ENCODE results near the gene PIGQ.

Gene PIGQ

GRCh38 chr16:557463-558297, 12.1 kb upstream of the PIGQ start:
- H3K4me3 ChIP-seq (ENCODE audit: low read depth, low read length), result no peak overlapping the region
- no peak for DNase-seq (ENCODE audit: low read depth)
- TF ChIP-seq CTCF (IDR thresholded peaks at IDR 0.05; ENCODE audit: insufficient read depth, low read depth, low read length, missing control alignments), result no peak

GRCh38 chr16:558298-559020, 11.3 kb upstream of the PIGQ start:
- TF ChIP-seq CTCF (IDR thresholded peaks at IDR 0.05; ENCODE audit: insufficient read depth, low read depth, low read length, missing control alignments), result no peak

GRCh38 chr16:559021-559380, 10.8 kb upstream of the PIGQ start:
- H3K4me3 ChIP-seq (ENCODE audit: low read depth, low read length), result no peak overlapping the region
- TF ChIP-seq CTCF (IDR thresholded peaks at IDR 0.05; ENCODE audit: insufficient read depth, low read depth, low read length, missing control alignments), result no peak
- no peak for DNase-seq (ENCODE audit: low read depth)

More at GRCh38 chr16:558298-559020, 11.3 kb upstream of the PIGQ start:
- H3K4me3 ChIP-seq (ENCODE audit: low read depth, low read length), result no peak overlapping the region
- DNase-seq (ENCODE audit: low read depth), result no peak

- H3K4me3 ChIP-seq (ENCODE audit: low read depth, low read length), result no peak overlapping the region
- TF ChIP-seq CTCF (IDR thresholded peaks at IDR 0.05; ENCODE audit: insufficient read depth, low read depth, low read length, missing control alignments), result no peak
- DNase-seq (ENCODE audit: low read depth), result no peak
These were observed 10.2 kb upstream of the PIGQ start for GRCh38 chr16:559411-560203.

- DNase-seq (ENCODE audit: low read depth), result no peak
- H3K4me3 ChIP-seq (ENCODE audit: low read depth, low read length), result no peak within 1 kb of the TSS
- no peak for TF ChIP-seq CTCF (IDR thresholded peaks at IDR 0.05; ENCODE audit: insufficient read depth, low read depth, low read length, missing control alignments)
These were observed 9.5 kb upstream of the PIGQ start, which contains the start of gene PRR35 for GRCh38 chr16:560204-560700. TSS of gene PRR35 (plus strand) at chr16:560394. CDS start at chr16:563295, 2,901 bp downstream.

- no peak for DNase-seq (ENCODE audit: low read depth)
- no peak overlapping the region for H3K4me3 ChIP-seq (ENCODE audit: low read depth, low read length)
- no peak for TF ChIP-seq CTCF (IDR thresholded peaks at IDR 0.05; ENCODE audit: insufficient read depth, low read depth, low read length, missing control alignments)
These were observed 8.9 kb upstream of the PIGQ start for GRCh38 chr16:560701-561412.

Data from GM12865 (cell line).